Measurements from ENCODE around the gene SSH2.
"Not testable (repeated sequence)": the region's sequence is repeated elsewhere in the genome, so short reads cannot be mapped to it uniquely, and the experiment has no call there.

Gene SSH2

GRCh38 chr17:29911641-29912177, 18.3 kb downstream of the SSH2 start:
- DNase-seq (ENCODE audit: low read depth), result no peak
- TF ChIP-seq CTCF (IDR thresholded peaks at IDR 0.05; ENCODE audit: control insufficient read depth, insufficient read depth, low read depth, low read length, missing control alignments), result no peak
- no peak overlapping the region for H3K4me3 ChIP-seq (ENCODE audit: control insufficient read depth, low read depth, low read length)

- no peak overlapping the region for H3K4me3 ChIP-seq (ENCODE audit: control insufficient read depth, low read depth, low read length)
- DNase-seq (ENCODE audit: low read depth), result no peak
- no peak for TF ChIP-seq CTCF (IDR thresholded peaks at IDR 0.05; ENCODE audit: control insufficient read depth, insufficient read depth, low read depth, low read length, missing control alignments)
Observed at GRCh38 chr17:29909236-29910003, 20.6 kb downstream of the SSH2 start.

GRCh38 chr17:29906969-29907368, 23.1 kb downstream of the SSH2 start:
- no peak overlapping the region for H3K4me3 ChIP-seq (ENCODE audit: control insufficient read depth, low read depth, low read length)
- no peak for TF ChIP-seq CTCF (IDR thresholded peaks at IDR 0.05; ENCODE audit: control insufficient read depth, insufficient read depth, low read depth, low read length, missing control alignments)
- DNase-seq (ENCODE audit: low read depth), result no peak

DNA sequence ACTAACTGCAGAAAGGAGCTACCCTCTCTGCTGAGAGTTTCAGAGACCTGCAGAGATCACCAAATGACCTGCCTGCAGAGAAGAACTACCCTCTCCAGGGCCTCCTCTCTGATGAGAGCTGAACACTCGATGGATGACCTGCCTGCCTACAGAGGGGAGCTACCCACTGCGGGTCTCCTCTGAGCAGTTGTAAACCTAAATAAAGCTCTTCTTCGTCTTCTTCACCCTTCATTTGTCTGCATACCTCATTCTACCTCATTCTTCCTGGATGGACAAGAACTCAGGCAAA, 24.2 kb downstream of the SSH2 start:
- no peak for DNase-seq (ENCODE audit: low read depth)
- no peak overlapping the region for H3K4me3 ChIP-seq (ENCODE audit: control insufficient read depth, low read depth, low read length)
- no peak for TF ChIP-seq CTCF (IDR thresholded peaks at IDR 0.05; ENCODE audit: control insufficient read depth, insufficient read depth, low read depth, low read length, missing control alignments)

DNA sequence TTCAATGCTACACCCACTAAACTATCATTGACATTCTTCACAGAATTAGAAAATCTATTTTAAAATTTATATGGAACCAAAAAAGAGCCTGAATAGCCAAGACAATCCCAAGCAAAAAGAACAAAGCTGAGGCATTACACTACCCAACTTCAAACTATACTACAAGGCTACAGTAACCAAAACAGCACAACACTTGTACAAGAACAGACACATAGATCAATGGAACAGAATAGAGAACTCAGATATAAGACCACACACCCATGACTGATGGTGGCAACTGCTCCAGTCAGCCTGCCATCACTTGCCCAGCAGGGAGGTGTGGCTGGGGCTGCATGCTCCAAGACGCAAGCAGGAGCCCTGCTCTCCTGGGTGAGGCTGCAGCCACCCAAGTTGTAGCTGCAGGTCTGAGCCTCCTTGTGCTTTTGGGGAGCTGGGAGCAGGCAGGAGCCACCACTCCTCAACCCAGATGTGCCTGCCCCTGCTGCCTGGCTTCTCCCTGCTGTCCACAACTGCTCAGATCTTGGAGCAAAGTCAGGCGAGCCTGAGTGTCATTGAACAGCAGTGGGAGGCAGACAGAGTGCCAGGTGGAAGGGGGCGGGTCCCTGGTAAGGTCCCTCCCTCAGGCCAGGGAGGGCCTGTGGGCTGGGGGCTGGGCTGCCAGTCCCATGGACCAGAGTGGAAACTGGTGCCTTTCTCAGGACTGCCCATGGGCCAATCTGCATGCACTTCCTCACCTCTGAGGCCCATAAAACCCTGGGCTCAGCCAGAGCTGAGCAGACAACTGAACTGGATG, 24.7 kb downstream of the SSH2 start:
- no peak overlapping the region for H3K4me3 ChIP-seq (ENCODE audit: control insufficient read depth, low read depth, low read length)
- no peak for TF ChIP-seq CTCF (IDR thresholded peaks at IDR 0.05; ENCODE audit: control insufficient read depth, insufficient read depth, low read depth, low read length, missing control alignments)
- DNase-seq (ENCODE audit: low read depth), result no peak

DNA sequence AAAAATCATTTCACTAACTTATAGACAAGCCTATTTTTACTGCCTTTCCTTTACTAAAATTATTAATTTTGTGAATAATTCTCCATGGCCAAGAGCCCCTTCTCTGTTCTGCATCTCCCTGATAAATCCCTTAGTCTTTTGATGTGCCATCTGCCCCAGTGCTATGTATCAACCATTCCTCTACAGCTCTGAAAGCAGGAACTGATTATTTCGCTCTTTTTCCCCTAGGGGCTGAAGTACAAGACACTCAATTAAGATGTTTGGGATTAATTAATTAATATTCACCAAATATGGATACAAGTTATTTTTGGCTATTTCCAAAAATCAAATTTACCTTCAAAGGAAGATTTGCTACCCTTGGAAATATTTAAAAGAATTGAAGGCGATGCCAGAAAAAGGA, 26.6 kb downstream of the SSH2 start:
- no peak overlapping the region for H3K4me3 ChIP-seq (ENCODE audit: control insufficient read depth, low read depth, low read length)
- TF ChIP-seq CTCF (IDR thresholded peaks at IDR 0.05; ENCODE audit: control insufficient read depth, insufficient read depth, low read depth, low read length, missing control alignments), result no peak
- DNase-seq (ENCODE audit: low read depth), result no peak

DNA sequence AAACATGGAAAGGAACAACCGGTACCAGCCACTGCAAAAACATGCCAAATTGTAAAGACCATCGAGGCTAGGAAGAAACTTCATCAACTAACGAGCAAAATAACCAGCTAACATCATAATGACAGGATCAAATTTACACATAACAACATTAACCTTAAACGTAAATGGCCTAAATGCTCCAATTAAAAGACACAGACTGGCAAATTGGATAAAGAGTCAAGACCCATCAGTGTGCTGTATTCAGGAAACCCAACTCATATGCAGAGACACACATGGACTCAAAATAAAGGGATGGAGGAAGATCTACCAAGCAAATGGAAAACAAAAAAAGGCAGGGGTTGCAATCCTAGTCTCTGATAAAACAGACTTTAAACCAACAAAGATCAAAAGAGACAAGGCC, 32.9 kb downstream of the SSH2 start:
- DNase-seq (ENCODE audit: low read depth); H3K4me3 ChIP-seq (ENCODE audit: control insufficient read depth, low read depth, low read length): not testable (repeated sequence)
